Activated CD4-positive, alpha-beta memory T cell treated with anti-CD3 and anti-CD28 coated beads for 36 hours (primary cell): ENCODE results near the gene CLEC2D. TPM values are rescaled to one million over a fixed set of nuclear protein-coding genes. Genes with fewer than 3 reads are reported as not detected.
"Not testable (repeated sequence)": the region's sequence is repeated elsewhere in the genome, so short reads cannot be mapped to it uniquely, and the experiment has no call there.

Experiments used
- CTCF ChIA-PET: fragments of 350-600 bp; sonication (Branson Sonifier 250); formaldehyde crosslinking; loops from one replicate; lab custom pipeline; 2021; ENCODE audit warnings: antibody characterized with exemption, inconsistent platforms; lab: Charles Lee
- POLR2A ChIA-PET: fragments of 350-600 bp; sonication (Branson Sonifier 250); formaldehyde crosslinking; loops from one replicate; lab custom pipeline; 2021; ENCODE audit warnings: antibody characterized with exemption; lab: Charles Lee
- DNase-seq: peaks from one replicate; pipeline ENCODE4 v3.0.0-alpha.2; 2020
- H3K27ac Mint-ChIP-seq: one replicate; pipeline ENCODE4 v1.8.0; 2021; ENCODE audit warnings: mixed read lengths
- H3K27me3 Mint-ChIP-seq: one replicate; pipeline ENCODE4 v1.8.0; 2021; ENCODE audit warnings: mixed read lengths
- H3K36me3 Mint-ChIP-seq: one replicate; pipeline ENCODE4 v1.8.0; 2021; ENCODE audit warnings: mixed read lengths
- H3K4me1 Mint-ChIP-seq: one replicate; pipeline ENCODE4 v1.8.0; 2021; ENCODE audit warnings: low read depth, mixed read lengths
- H3K4me3 Mint-ChIP-seq: one replicate; pipeline ENCODE4 v1.8.0; 2021; ENCODE audit warnings: mild to moderate bottlenecking, mixed read lengths
- H3K9me3 Mint-ChIP-seq: one replicate; pipeline ENCODE4 v1.8.0; 2021; ENCODE audit warnings: mixed read lengths
- intact Hi-C: fragments of 100-400 bp; cut with micrococcal nuclease; formaldehyde crosslinking; loops from one replicate; pipeline ENCODE4 v1.15.1; 2023
- total RNA-seq, 2 experiments: library from RNA; stranded (reverse); gene quantifications; one replicate each; pipeline ENCODE4 v1.2.3, GENCODE V29; 2021

Gene CLEC2D
- total RNA-seq, 2 experiments from 2014 or later = 191 to 199 TPM

DNA sequence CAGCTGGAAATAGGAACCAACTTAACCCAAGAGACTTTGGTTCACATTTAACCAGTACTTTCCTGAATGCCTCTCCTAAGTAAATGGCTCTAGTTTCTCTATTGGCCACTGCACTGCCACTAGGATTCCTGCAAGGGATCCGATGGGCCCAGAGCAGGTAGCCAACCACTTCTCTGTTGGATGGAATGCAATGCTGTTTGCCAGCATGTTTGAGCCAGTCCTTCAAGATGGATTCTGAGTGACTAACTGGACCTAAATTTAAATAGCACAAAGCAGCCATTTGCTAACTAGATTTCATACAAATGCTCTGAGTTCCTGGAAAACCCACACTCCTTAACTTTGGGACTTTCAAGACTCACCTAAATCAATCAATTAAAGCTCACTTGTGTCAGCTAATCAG, 9.5 kb upstream of the CLEC2D start:
- Mint-ChIP-seq H3K4me1 (peaks cover 96% of the 10 kb centered on the region), H3K36me3 (peaks cover 90% of the 10 kb centered on the region), H3K4me3 (no peak overlapping the region), H3K9me3 (peaks cover 15% of the 10 kb centered on the region), H3K27ac (peak overlapping the region; percentile 79), H3K27me3 (no peaks in the 10 kb centered on the region)
- no peak for DNase-seq
- CTCF ChIA-PET = no interaction called here
- intact Hi-C loops = no loop called here
- POLR2A ChIA-PET = interaction anchor here (2.6 to 13.8 kb wide), 2 partner anchors 9 to 10 kb away, joined by 13 to 471 read pairs; partner anchors contain the start of gene CLEC2D

DNA sequence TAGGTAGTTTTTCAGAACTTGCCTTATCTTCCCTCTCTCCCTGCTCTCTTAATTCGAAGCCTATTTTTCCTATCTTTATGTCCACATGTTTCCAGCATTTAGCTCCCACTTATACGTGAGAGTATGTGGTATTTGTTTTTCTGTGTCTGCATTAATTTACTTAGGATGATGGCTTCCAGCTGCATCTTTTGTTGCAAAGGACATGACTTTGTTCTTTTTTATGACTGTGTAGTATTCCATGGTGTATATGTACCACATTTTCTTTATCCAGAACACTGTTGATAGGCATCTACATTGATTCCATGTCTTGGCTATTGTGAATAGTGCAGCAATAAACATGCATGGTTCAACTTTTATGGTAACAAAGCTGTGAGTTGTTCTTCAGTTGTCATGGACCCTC, 7.8 kb upstream of the CLEC2D start:
- H3K9me3 Mint-ChIP-seq = peaks cover 15% of the 10 kb centered on the region
- H3K4me1 Mint-ChIP-seq = peaks cover 90% of the 10 kb centered on the region
- ChIA-PET CTCF (interaction anchor here (1.0 to 1.4 kb wide), 5 partner anchors 9 to 81 kb away, joined by 3 to 5 read pairs (median 4); no protein-coding TSS in a partner anchor), POLR2A (interaction anchor here (1.3 to 13.8 kb wide), 4 partner anchors 11 to 212 kb away, joined by 3 to 471 read pairs (median 4); no protein-coding TSS in a partner anchor)
- intact Hi-C loops = no loop called here
- H3K27me3 Mint-ChIP-seq = no peaks in the 10 kb centered on the region
- H3K27ac Mint-ChIP-seq = peak overlapping the region; percentile 87
- no peak overlapping the region for H3K4me3 Mint-ChIP-seq
- no peak for DNase-seq
- H3K36me3 Mint-ChIP-seq = peaks cover 84% of the 10 kb centered on the region

DNA sequence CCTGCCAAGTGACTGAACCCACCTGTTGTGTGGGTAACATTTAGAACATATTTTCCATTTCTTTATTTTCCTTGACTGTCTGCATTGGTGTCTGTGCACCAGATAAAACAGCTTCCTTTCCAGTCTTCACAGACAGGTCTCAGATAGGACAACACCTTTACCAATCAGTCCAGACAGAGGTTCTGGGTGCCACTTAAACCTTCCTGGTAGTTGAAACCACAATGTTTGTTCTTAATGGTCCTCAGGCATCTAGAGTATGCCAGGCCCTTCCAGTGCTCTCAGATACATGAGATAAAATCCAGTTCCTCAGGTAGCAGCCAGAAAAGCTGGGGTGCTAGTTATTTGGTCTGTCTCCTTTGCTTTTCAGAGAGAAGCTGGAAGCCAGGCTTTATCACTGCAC, 7.0 kb upstream of the CLEC2D start:
- peak overlapping the region; percentile 87 for H3K27ac Mint-ChIP-seq
- no peaks in the 10 kb centered on the region for H3K27me3 Mint-ChIP-seq
- H3K4me3 Mint-ChIP-seq = no peak overlapping the region
- DNase-seq = no peak
- peaks cover 80% of the 10 kb centered on the region for H3K36me3 Mint-ChIP-seq
- intact Hi-C loops = no loop called here
- peaks cover 15% of the 10 kb centered on the region for H3K9me3 Mint-ChIP-seq
- ChIA-PET CTCF (interaction anchor here (1.0 to 1.4 kb wide), 2 partner anchors 10 to 29 kb away, joined by 3 to 4 read pairs; no protein-coding TSS in a partner anchor), POLR2A (interaction anchor here (1.3 to 13.8 kb wide), 4 partner anchors 11 to 213 kb away, joined by 3 to 471 read pairs (median 4); no protein-coding TSS in a partner anchor)
- peaks cover 90% of the 10 kb centered on the region for H3K4me1 Mint-ChIP-seq

DNA sequence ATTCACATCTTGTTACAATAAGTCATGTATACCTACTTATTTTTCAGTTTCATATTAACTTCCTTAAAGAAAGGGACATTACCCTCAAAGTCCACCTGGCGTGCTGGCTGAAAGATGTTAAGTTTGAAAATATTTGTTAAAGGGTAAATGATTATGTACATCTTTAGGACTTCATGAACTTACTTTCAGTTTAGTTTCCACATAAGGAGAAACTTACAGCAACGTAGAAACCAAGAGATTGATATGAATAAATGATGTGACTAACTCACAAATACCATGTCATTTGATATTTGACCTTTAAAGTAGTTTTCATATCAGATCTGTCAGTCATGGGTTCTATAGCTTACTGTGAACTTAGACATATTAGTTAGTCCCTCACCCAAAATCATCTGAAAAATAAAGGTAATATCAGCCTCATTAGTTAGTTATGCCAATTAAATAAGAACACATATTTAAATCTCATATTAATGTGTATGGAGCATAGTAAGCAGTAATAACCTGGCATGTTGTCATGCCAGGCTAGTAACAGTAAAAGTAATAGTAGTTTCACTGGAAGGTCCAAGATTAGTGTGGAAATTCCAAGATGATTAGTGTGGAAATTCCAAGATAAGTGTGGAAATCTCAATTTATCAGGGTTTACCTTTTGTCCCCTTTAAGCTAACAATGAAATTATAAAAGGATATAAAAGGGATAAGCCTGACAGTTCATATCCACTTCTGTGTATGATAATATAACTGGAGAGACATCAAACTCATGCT, 1.9 kb upstream of the CLEC2D start:
- DNase-seq = no peak
- POLR2A ChIA-PET = interaction anchor here (0.9 to 13.8 kb wide), 7 partner anchors 9 to 91 kb away, joined by 4 to 471 read pairs (median 6); partner anchors contain the start of gene CD69
- CTCF ChIA-PET = interaction anchor here (1.1 to 3.7 kb wide), 3 partner anchors 20 to 40 kb away, joined by 7 to 16 read pairs (median 13); no protein-coding TSS in a partner anchor
- H3K27ac Mint-ChIP-seq = peak overlapping the region; percentile 98
- H3K36me3 Mint-ChIP-seq = peaks cover 67% of the 10 kb centered on the region
- peak overlapping the region; percentile 93 for H3K4me3 Mint-ChIP-seq
- peaks cover 56% of the 10 kb centered on the region for H3K4me1 Mint-ChIP-seq
- no peaks in the 10 kb centered on the region for H3K9me3 Mint-ChIP-seq
- H3K27me3 Mint-ChIP-seq = no peaks in the 10 kb centered on the region
- intact Hi-C loops = loop anchor here (1.0 to 2.0 kb wide), 4 partner anchors 41 to 199 kb away; partner anchors contain the start of gene CLECL1

DNA sequence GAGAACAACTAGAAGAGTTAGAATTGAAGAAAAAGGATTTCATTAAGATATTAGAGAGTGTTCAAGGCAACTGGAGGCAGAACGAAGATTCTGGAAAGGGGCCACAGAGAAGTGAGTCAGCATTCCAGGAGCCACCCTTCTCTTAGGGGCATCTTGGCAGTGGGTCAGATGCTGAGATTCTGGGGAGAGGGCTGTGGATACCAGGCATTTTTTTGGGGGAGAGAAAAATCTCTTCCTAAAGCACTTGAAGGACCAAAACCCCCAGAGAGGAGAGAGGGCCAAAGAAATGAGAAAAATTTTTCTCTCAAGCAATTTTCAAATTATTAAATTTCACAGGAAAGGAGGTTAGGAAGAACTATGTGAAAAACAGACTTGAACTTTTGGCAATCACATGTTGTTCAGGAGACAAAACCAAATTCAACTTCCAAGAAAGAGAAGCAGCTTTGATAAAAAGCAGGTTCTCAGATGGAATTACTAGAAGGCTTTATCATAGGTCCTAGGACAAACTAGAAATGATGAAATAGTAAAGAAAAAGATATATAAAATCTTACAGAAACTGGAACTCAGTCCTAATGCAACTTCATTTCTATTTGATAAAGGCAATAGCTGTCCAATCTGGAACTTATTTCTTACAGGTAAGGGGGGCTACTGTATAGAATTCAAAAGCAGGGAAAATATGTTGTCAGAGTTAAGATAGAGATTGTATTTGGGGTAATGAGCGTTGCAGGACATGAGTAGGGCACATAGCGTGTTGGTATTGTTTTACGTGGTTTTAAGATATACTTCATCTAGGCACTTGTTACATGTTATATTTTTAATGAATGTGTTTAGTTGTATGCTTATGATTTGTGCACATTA, 1.1 kb upstream of the CLEC2D start:
- no peaks in the 10 kb centered on the region for H3K9me3 Mint-ChIP-seq
- peaks cover 69% of the 10 kb centered on the region for H3K36me3 Mint-ChIP-seq
- ChIA-PET POLR2A (interaction anchor here (1.4 to 13.8 kb wide), 13 partner anchors 10 to 127 kb away, joined by 4 to 471 read pairs (median 8); partner anchors contain the start of gene CD69), CTCF (interaction anchor here (0.7 to 2.6 kb wide), 4 partner anchors 21 to 92 kb away, joined by 3 to 13 read pairs (median 6); partner anchors contain the start of gene CD69)
- H3K4me3 Mint-ChIP-seq = peak overlapping the region; percentile 93
- DNase-seq = no peak
- intact Hi-C loops = loop anchor here (1.0 to 2.0 kb wide), 4 partner anchors 18 to 198 kb away; partner anchors contain the start of gene CD69
- no peaks in the 10 kb centered on the region for H3K27me3 Mint-ChIP-seq
- peaks cover 48% of the 10 kb centered on the region for H3K4me1 Mint-ChIP-seq
- peak overlapping the region; percentile 98 for H3K27ac Mint-ChIP-seq

DNA sequence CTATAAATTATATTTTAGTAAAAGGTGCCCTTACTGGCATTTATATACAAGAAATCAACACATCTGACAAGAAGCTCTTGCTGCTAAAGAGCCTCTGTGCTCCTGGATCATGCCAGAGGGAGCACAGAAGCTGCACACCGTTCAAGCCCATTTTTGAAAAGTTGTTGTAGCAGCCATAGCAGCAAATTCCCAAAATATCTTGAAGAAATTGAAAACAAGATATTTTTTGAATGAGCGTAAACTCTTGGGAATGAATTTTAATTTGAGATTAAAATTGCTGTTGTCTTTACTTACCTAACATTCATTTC, 540 bp upstream of the CLEC2D start:
- ChIA-PET POLR2A (interaction anchor here (0.6 to 13.8 kb wide), 18 partner anchors 9 to 312 kb away, joined by 4 to 471 read pairs (median 8); partner anchors contain the start of gene CD69), CTCF (interaction anchor here (0.6 to 2.6 kb wide), 9 partner anchors 19 to 672 kb away, joined by 3 to 13 read pairs (median 5); partner anchors contain the start of gene CD69)
- Mint-ChIP-seq H3K27ac (peak overlapping the region; percentile 98), H3K36me3 (peaks cover 69% of the 10 kb centered on the region), H3K4me1 (peaks cover 46% of the 10 kb centered on the region), H3K9me3 (no peaks in the 10 kb centered on the region), H3K4me3 (peak overlapping the region; percentile 93), H3K27me3 (no peaks in the 10 kb centered on the region)
- DNase-seq = no peak
- intact Hi-C loops = loop anchor here (1.0 to 2.0 kb wide), 4 partner anchors 19 to 198 kb away; partner anchors contain the start of gene CD69

DNA sequence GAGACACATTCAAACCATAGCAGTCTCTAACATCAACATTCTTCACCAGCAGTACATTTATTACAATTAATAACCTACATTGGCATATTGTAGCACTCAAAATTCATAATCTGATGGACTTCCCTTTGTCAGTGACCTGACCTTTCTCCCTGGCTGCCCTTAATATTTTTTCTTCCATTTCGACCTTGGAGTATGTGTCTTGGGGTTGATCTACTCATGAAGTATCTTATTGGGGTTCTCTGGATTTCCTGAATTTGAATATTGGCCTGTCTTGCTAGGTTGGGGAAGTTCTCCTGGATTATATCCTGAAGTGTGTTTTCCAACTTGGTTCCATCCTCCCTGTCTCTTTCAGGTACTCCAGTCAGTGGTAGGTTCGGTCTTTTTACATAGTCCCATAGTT, 2.8 kb downstream of the CLEC2D start:
- ChIA-PET CTCF (interaction anchor here (0.6 to 2.1 kb wide), 5 partner anchors 10 to 69 kb away, joined by 3 to 10 read pairs (median 4); no protein-coding TSS in a partner anchor), POLR2A (interaction anchor here (0.9 to 11.3 kb wide), 5 partner anchors 9 to 195 kb away, joined by 4 to 212 read pairs (median 14); partner anchors contain the start of gene CD69)
- Mint-ChIP-seq H3K27ac (peak overlapping the region; percentile 98), H3K4me3 (peak overlapping the region; percentile 93), H3K36me3 (peaks cover 76% of the 10 kb centered on the region), H3K4me1 (peaks cover 41% of the 10 kb centered on the region)
- H3K27me3 Mint-ChIP-seq, H3K9me3 Mint-ChIP-seq, intact Hi-C loops, DNase-seq: not testable (repeated sequence)

DNA sequence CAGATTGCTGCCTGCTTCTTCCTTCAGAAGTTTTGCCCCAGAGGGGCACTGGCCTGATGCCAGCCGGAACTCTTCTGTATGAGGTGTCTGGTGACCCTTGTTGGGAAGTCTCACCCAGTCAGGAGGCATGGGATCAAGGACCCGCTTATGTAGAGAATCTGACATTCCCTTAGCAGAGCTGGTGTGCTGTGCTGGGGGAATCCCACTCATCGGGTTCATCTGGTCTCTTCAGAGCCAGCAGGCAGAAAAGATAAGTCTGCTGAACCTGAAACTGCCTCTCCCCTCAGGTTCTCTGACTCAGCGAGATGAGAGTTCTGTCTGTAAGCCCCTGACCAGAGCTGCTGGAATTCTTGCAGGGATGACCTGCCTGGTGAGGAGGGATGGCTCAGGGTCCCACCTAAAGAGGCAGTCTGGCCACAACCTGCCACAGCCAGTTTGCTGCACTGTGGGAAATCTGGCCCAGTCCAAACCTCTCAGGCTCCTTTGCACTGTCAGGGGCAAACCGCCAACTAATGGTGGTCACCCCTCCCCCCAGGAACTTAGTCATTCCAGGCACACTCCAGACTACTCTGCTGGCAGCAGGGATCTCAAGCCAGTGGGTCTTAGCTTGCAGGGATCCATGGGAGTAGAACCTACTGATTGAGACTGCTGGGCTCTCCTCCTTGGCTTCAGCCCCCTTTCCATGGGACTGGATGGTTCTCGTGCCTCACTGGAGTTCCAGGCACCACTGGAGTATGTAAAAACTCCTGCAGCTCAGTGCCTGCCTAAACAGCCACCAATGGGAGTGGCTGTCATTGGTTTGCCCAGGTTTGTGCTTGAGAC, 4.1 kb downstream of the CLEC2D start:
- ChIA-PET POLR2A (interaction anchor here (0.9 to 11.3 kb wide), 13 partner anchors 8 to 196 kb away, joined by 3 to 212 read pairs (median 4); partner anchors contain the start of genes CD69, CLEC2B and CLECL1), CTCF (interaction anchor here (1.1 to 2.1 kb wide), 5 partner anchors 23 to 40 kb away, joined by 3 to 10 read pairs (median 4); no protein-coding TSS in a partner anchor)
- peaks cover 41% of the 10 kb centered on the region for H3K4me1 Mint-ChIP-seq
- intact Hi-C loops = loop anchor here (1.0 kb wide), 1 partner anchor 23 kb away; no protein-coding TSS in a partner anchor
- H3K4me3 Mint-ChIP-seq = peak overlapping the region; percentile 93
- peaks cover 85% of the 10 kb centered on the region for H3K36me3 Mint-ChIP-seq
- peak; percentile 88 for DNase-seq
- H3K27ac Mint-ChIP-seq = peak overlapping the region; percentile 98
- H3K9me3 Mint-ChIP-seq = no peaks in the 10 kb centered on the region
- H3K27me3 Mint-ChIP-seq = no peaks in the 10 kb centered on the region

DNA sequence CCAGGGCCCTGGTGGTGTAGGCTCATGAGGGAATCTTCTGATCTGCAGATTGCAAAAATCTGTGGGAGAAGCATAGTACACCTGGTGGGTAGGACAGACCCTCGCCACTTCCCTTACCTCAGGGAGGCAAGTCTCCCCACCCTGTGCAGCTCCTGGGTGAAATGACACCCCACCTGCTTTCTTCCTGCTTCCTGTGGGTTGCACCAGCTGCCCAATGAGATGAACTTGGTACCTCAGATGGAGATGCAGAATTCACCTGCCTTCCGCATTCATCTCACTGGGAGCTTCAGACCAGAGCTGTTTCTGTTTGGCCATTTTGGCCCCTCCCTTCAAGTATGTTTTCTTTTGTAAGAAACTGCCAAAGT, 4.7 kb downstream of the CLEC2D start:
- H3K4me1 Mint-ChIP-seq = peaks cover 42% of the 10 kb centered on the region
- CTCF ChIA-PET = interaction anchor here (1.1 to 2.1 kb wide), 3 partner anchors 23 to 41 kb away, joined by 3 to 10 read pairs (median 4); no protein-coding TSS in a partner anchor
- peaks cover 86% of the 10 kb centered on the region for H3K36me3 Mint-ChIP-seq

DNA sequence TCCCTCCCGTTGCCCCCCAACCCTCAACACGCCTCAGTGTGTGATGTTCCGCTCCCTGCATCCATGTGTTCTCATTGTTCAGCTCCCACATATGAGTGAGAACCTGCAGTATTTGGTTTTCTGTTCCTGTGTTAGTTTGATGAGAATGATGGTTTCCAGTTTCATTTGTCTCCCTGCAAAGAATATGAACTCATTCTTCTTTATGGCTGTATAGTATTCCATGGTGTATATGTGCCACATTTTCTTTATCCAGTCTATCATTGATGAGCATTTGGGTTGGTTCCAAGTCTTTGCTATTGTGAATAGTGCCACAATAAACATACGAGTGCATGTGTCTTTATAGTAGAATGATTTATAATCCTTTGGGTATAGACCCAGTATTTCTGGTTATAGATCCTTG, 13.0 kb downstream of the CLEC2D start:
- CTCF ChIA-PET = interaction anchor here (0.6 to 3.1 kb wide), 4 partner anchors 10 to 213 kb away, joined by 3 to 16 read pairs (median 4); no protein-coding TSS in a partner anchor
- intact Hi-C loops, DNase-seq, H3K27me3 Mint-ChIP-seq, H3K4me3 Mint-ChIP-seq: not testable (repeated sequence)
- POLR2A ChIA-PET = interaction anchor here (0.7 to 11.3 kb wide), 5 partner anchors 9 to 44 kb away, joined by 3 to 212 read pairs (median 3); no protein-coding TSS in a partner anchor
- Mint-ChIP-seq H3K27ac (peak overlapping the region; percentile 64), H3K36me3 (peaks cover 89% of the 10 kb centered on the region), H3K4me1 (peaks cover 83% of the 10 kb centered on the region), H3K9me3 (peaks cover 38% of the 10 kb centered on the region)

More for the DNA sequence above, 4.7 kb downstream of the CLEC2D start:
- POLR2A ChIA-PET = interaction anchor here (1.0 to 11.3 kb wide), 11 partner anchors 8 to 195 kb away, joined by 3 to 212 read pairs (median 4); partner anchors contain the start of genes CD69, CLEC2B and CLECL1
- Mint-ChIP-seq H3K27me3 (no peaks in the 10 kb centered on the region), H3K9me3 (peaks cover under 1% of the 10 kb centered on the region), H3K27ac (peak overlapping the region; percentile 98), H3K4me3 (peak overlapping the region; percentile 93)
- peak; percentile 71 for DNase-seq
- intact Hi-C loops = no loop called here
